T-cell (primary cell): ENCODE data around the gene GPD2. TPM values are rescaled to one million over a fixed set of nuclear protein-coding genes. Genes with fewer than 3 reads are reported as not detected.

Experiments
- ATAC-seq, 4 experiments: fragments of 200-7000 bp in 3 of 4; fragments of 150-1000 bp in 1 of 4; cut with Tn5 transposase; replicated peaks in 1 of 4; 1 replicate in 3 of 4; 2 replicates in 1 of 4; pipeline ENCODE4 v1.10.0; 2021; ENCODE audit warnings: moderate library complexity in 3 of 4, mild to moderate bottlenecking in 2 of 4, moderate number of reproducible peaks in 1 of 4
- CTCF ChIA-PET, 2 donors: fragments of 300-600 bp; sonication (Branson Sonifier 250); formaldehyde crosslinking; loops; one replicate each; lab custom pipeline; 2022; ENCODE audit warnings: antibody characterized with exemption in 2 of 2; lab: Charles Lee
- POLR2A ChIA-PET, 2 donors: fragments of 300-600 bp; sonication (Branson Sonifier 250); formaldehyde crosslinking; loops; one replicate each; lab custom pipeline; 2022; ENCODE audit warnings: antibody characterized with exemption in 2 of 2; lab: Charles Lee
- DNase-seq, 35 experiments: peaks; one replicate each; pipeline versions ENCODE4 v3.0.0 to v3.0.0-alpha.2; 2013 to 2023
- H3K27ac ChIP-seq: one replicate; pipeline ENCODE4 v1.5.1; 2013; ENCODE audit warnings: low read length
- H3K27me3 ChIP-seq, 2 experiments: replicated peaks in 1 of 2; 1 replicate in 1 of 2; 2 replicates in 1 of 2; pipeline versions ENCODE4 v1.6.1 to v1.7.0; 2013; ENCODE audit warnings: low read length in 1 of 2, mixed read lengths in 1 of 2; ENCODE audit not compliant: control insufficient read depth in 2 of 2, insufficient read depth in 2 of 2; ENCODE audit errors: extremely low read depth in 1 of 2
- H3K36me3 ChIP-seq, 2 donors: 1 replicate in 1 of 2; 2 replicates in 1 of 2; pipeline versions ENCODE4 v1.6.1 to v1.7.0; 2013; ENCODE audit warnings: low read length in 1 of 2; ENCODE audit not compliant: control insufficient read depth in 2 of 2, insufficient read depth in 1 of 2; ENCODE audit errors: extremely low read depth in 1 of 2
- H3K4me1 ChIP-seq, 2 experiments: 1 replicate in 1 of 2; 2 replicates in 1 of 2; pipeline versions ENCODE4 v1.6.1 to v1.7.0; 2013; ENCODE audit warnings: low read length in 2 of 2, mixed read lengths in 1 of 2; ENCODE audit not compliant: insufficient read depth in 2 of 2, control insufficient read depth in 1 of 2; ENCODE audit errors: extremely low read depth in 1 of 2
- H3K4me3 ChIP-seq, 2 donors: 1 replicate in 1 of 2; 2 replicates in 1 of 2; pipeline versions ENCODE4 v1.5.1 to v1.7.0; 2013; ENCODE audit warnings: mild to moderate bottlenecking in 2 of 2, low read length in 1 of 2, moderate library complexity in 1 of 2; ENCODE audit not compliant: control insufficient read depth in 1 of 2; ENCODE audit errors: extremely low read depth in 1 of 2
- H3K9me3 ChIP-seq: 2 replicates; pipeline ENCODE4 v1.7.0; 2013
- H3K27ac Mint-ChIP-seq, 2 donors: one replicate each; pipeline ENCODE4 v1.8.0; 2020 to 2021; ENCODE audit warnings: mild to moderate bottlenecking in 2 of 2, mixed read lengths in 2 of 2
- H3K27me3 Mint-ChIP-seq, 2 donors: one replicate each; pipeline ENCODE4 v1.8.0; 2021 to 2022; ENCODE audit warnings: mixed read lengths in 2 of 2
- H3K36me3 Mint-ChIP-seq: one replicate; pipeline ENCODE4 v1.8.0; 2021; ENCODE audit warnings: mixed read lengths
- H3K4me1 Mint-ChIP-seq, 3 donors: one replicate each; pipeline ENCODE4 v1.8.0; 2020 to 2022; ENCODE audit warnings: mixed read lengths in 3 of 3, mild to moderate bottlenecking in 1 of 3
- H3K4me3 Mint-ChIP-seq, 3 donors: one replicate each; pipeline ENCODE4 v1.8.0; 2020 to 2022; ENCODE audit warnings: mild to moderate bottlenecking in 3 of 3, mixed read lengths in 3 of 3, moderate library complexity in 3 of 3
- H3K9me3 Mint-ChIP-seq, 3 donors: one replicate each; pipeline ENCODE4 v1.8.0; 2020 to 2022; ENCODE audit warnings: mixed read lengths in 3 of 3
- WGBS: methylation state at CpG from one replicate; pipeline ENCODE4 v1.1.5; 2013; ENCODE audit warnings: missing lambda C conversion rate; ENCODE audit not compliant: insufficient coverage; 5-methylcytosine and 5-hydroxymethylcytosine counted together
- total RNA-seq, 35 experiments: library from RNA in 6 of 35; stranded (reverse) in 6 of 35; fragments of 120-200 nt in 1 of 35; gene quantifications; one replicate each; pipeline versions ENCODE4 v1.2.1 to v1.2.4 and lab custom pipeline; 2013 to 2026

Gene GPD2
- total RNA-seq, 5 donors from 2014 or later (not counting 1 experiment from before 2014, with no cell fraction given) = 9.2 to 12.8 (median 10.5) TPM

DNA sequence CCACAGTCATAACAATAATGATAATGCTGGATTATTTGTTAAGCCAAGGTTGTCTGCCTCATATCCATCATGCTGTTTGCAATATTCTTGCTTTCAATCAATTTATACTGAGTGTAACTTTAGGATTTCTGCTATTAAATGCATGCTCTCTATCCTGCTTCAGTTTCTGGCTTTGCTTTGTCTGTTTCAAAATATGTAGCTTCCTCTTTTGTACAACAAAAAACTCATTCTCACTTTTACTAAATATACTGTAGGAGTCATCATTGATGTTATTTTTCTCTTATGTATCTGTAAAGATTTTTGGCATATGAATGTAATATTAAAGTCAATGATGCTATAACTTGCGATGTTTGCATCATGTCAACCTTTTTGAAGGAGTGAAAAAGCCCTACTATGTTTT is 149.3 kb downstream of the GPD2 start:
- no peak overlapping the region for H3K4me3 Mint-ChIP-seq
- ChIA-PET POLR2A (no interaction called here), CTCF (interaction anchor here (0.7 to 1.4 kb wide), 4 partner anchors 11 to 157 kb away, joined by 3 to 5 read pairs (median 4); no protein-coding TSS in a partner anchor)
- peaks cover 5 to 10% (median 8%) of the 10 kb centered on the region in 3 donors for H3K4me1 Mint-ChIP-seq
- H3K27me3 Mint-ChIP-seq = no peaks in the 10 kb centered on the region
- peaks cover 17% of the 10 kb centered on the region for H3K36me3 Mint-ChIP-seq
- DNase-seq (no peak), ATAC-seq (no peak)
- H3K27ac ChIP-seq = no peak overlapping the region
- no peak overlapping the region for H3K27ac Mint-ChIP-seq
- no peaks in the 10 kb centered on the region for H3K9me3 ChIP-seq
- no peaks in the 10 kb centered on the region for H3K4me1 ChIP-seq
- peaks cover 0 to 8% of the 10 kb centered on the region in 2 donors for H3K36me3 ChIP-seq
- no peaks in the 10 kb centered on the region for H3K9me3 Mint-ChIP-seq
- no peaks in the 10 kb centered on the region for H3K27me3 ChIP-seq
- WGBS = no CpG with 5 or more reads among the region's 1 CpG
- H3K4me3 ChIP-seq = no peak overlapping the region

DNA sequence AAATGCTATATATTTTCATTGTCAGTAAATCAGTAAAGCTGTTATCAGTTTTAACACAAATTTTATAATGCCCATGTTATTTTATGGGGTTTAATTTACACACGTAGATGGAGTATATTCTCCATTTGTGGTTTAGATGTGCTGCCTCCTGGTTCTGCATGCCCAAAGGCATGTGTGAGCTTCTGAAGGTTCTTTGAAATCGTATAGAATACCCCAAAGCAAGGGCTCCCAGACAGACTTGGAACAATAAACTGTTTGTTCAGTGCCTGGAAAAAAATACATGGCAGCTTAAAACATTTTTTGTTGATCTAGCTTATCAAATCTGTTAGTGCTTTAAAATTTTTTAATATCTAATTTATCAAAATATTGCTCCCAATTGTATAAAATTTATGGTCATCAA is 150.4 kb downstream of the GPD2 start:
- Histone ChIP-seq H3K36me3 (peaks cover 0 to 8% of the 10 kb centered on the region in 2 donors), H3K9me3 (no peaks in the 10 kb centered on the region), H3K27me3 (no peaks in the 10 kb centered on the region), H3K4me1 (no peaks in the 10 kb centered on the region), H3K27ac (no peak overlapping the region), H3K4me3 (no peak overlapping the region)
- Mint-ChIP-seq H3K27me3 (no peaks in the 10 kb centered on the region), H3K9me3 (no peaks in the 10 kb centered on the region), H3K4me3 (no peak overlapping the region), H3K4me1 (peaks cover 0 to 4% (median 2%) of the 10 kb centered on the region in 3 donors), H3K27ac (no peak overlapping the region), H3K36me3 (peaks cover 17% of the 10 kb centered on the region)
- ATAC-seq = no peak
- POLR2A ChIA-PET = no interaction called here
- CTCF ChIA-PET = interaction anchor here in 1 of 2 donors (1.0 kb wide), 1 partner anchor 226 kb away, joined by 3 read pairs; no protein-coding TSS in a partner anchor
- DNase-seq = no peak
- 100% methylated on average over 2 of the region's 2 CpGs for WGBS

DNA sequence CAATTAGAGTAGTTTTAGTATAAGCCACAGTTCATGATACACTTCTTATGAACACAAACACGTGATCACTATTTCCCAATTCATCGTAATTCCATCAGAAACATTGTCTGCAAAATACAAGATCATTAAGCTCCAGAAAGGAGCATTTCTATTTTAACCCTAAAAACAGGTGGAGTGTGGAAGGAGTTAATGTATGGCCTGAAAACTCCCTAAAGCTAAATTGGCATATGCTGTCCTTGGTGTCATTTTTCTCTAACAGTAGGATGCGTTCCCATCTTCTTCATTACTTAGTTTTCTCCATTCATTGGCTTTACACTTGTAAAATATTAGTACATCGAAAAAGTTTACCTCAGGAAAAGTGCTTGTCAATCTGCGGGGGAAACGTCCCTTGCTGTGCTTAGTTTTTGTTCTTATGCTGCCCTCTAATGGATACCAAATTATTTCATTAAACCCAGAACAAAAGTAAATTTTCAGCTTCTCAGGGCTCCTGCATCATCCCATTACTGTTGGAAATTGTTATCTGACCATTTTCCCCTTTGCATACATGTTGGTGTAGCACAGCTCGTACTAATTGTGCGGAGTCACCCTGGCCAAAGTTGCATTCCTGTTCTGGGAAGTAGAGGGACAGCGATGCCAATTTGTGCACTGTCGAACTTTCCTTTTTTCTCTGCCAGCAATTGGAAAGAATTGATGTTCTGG is 153.4 kb downstream of the GPD2 start:
- Mint-ChIP-seq H3K36me3 (peaks cover 3% of the 10 kb centered on the region), H3K27me3 (no peaks in the 10 kb centered on the region), H3K4me3 (no peak overlapping the region), H3K9me3 (no peaks in the 10 kb centered on the region), H3K4me1 (peaks cover 0 to 4% (median 2%) of the 10 kb centered on the region in 3 donors), H3K27ac (no peak overlapping the region)
- CTCF ChIA-PET = interaction anchor here (0.5 to 2.4 kb wide), 21 partner anchors 9 to 1221 kb away, joined by 3 to 22 read pairs (median 3); no protein-coding TSS in a partner anchor
- Histone ChIP-seq H3K4me1 (no peaks in the 10 kb centered on the region), H3K27me3 (no peaks in the 10 kb centered on the region), H3K27ac (no peak overlapping the region), H3K9me3 (no peaks in the 10 kb centered on the region), H3K4me3 (no peak overlapping the region), H3K36me3 (no peaks in the 10 kb centered on the region)
- ATAC-seq = peak; percentile 43 to 68 (median 48)
- WGBS = 60% methylated on average over 6 of the region's 10 CpGs
- DNase-seq = peak in 19 of 35 experiments; percentile 0 to 63 (median 5)
- POLR2A ChIA-PET = interaction anchor here in 1 of 2 donors (0.6 kb wide), 1 partner anchor 40 kb away, joined by 3 read pairs; no protein-coding TSS in a partner anchor

DNA sequence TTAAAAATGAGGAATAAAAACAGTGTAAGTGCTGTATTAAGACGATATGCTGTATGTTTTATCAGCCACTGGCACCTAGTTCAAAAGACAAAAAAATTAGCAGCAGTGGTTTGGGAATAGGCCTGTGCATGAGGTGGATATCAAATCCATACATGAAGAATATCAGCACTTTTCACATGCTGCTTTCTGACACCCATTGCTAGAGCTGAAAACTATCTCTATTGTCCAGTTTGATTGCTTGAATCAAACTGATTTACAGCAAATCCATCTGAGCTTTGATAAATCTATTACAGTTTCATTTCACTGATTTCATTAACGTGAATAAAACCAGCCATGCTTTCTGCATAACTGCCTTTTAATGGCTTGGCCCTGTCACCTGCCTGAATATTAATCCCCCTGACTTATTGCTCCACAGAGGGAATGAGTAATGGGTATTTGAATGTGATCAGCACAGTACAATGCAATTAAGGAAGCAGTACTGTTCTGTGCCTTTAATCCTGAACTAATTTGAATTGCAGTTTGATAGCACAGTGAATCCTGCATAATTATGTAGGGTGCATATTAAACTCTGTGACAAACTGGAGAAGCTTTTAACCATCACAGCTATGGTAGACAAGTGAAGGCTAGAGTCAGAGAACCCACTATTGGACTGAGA is 154.0 kb downstream of the GPD2 start:
- ChIA-PET POLR2A (no interaction called here), CTCF (interaction anchor here (0.5 to 2.4 kb wide), 18 partner anchors 10 to 1222 kb away, joined by 3 to 22 read pairs (median 4); no protein-coding TSS in a partner anchor)
- Mint-ChIP-seq H3K4me3 (no peak overlapping the region), H3K4me1 (peaks cover 0 to 4% (median 2%) of the 10 kb centered on the region in 3 donors), H3K27me3 (no peaks in the 10 kb centered on the region), H3K27ac (no peak overlapping the region), H3K9me3 (no peaks in the 10 kb centered on the region), H3K36me3 (no peaks in the 10 kb centered on the region)
- 29% methylated on average over 1 of the region's 2 CpGs for WGBS
- H3K36me3 ChIP-seq = no peaks in the 10 kb centered on the region
- no peak overlapping the region for H3K27ac ChIP-seq
- no peak for DNase-seq
- H3K9me3 ChIP-seq = no peaks in the 10 kb centered on the region
- H3K4me3 ChIP-seq = no peak overlapping the region
- H3K27me3 ChIP-seq = no peaks in the 10 kb centered on the region
- H3K4me1 ChIP-seq = no peaks in the 10 kb centered on the region
- no peak for ATAC-seq

DNA sequence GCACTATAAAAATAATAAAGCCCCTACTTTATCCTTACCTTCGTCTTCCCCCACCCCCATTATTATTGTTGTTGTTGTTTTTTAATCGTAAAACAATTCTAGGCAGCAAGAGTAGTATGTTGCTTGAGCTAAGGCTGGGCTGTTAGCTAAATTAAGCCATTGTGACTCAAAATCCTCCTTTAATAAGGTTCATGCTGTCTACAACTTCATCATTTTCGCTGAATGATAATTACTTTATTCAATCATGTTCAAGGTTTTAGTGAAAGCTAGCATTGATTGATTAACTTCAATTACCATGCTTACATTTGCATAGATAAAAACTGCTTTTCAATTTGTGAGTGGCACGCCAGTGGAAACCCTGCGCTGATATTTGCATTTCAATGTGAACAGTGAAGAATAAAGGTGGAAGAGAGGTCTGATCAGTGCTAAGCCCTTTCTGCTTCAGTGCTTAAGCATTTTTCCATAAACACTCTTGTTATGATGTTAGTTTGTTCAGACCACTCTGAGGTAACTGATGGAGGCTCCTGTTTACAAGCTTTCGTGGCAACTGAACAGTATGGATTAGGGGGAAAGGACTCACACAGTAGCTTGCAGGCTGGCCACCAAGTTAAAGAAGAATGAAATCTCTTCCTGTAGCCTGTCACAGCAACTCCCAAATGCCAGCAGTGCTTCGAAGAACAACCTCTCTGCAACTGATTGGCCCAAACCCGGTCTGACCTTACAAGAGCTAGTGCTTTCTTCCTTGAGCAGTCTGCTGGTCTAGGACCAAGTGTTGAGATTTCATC is 156.8 kb downstream of the GPD2 start:
- Mint-ChIP-seq H3K4me1 (peaks cover 0 to 4% (median 2%) of the 10 kb centered on the region in 3 donors), H3K36me3 (no peaks in the 10 kb centered on the region), H3K27me3 (peaks cover 0 to under 1% of the 10 kb centered on the region in 2 donors), H3K4me3 (no peak overlapping the region), H3K27ac (no peak overlapping the region), H3K9me3 (no peaks in the 10 kb centered on the region)
- no peak for ATAC-seq
- 72% methylated on average over 2 of the region's 8 CpGs for WGBS
- ChIA-PET POLR2A (interaction anchor here in 1 of 2 donors (0.7 kb wide), 1 partner anchor 119 kb away, joined by 3 read pairs; no protein-coding TSS in a partner anchor), CTCF (interaction anchor here in 1 of 2 donors (0.7 kb wide), 1 partner anchor 257 kb away, joined by 3 read pairs; no protein-coding TSS in a partner anchor)
- Histone ChIP-seq H3K4me1 (no peaks in the 10 kb centered on the region), H3K9me3 (no peaks in the 10 kb centered on the region), H3K36me3 (no peaks in the 10 kb centered on the region), H3K4me3 (no peak overlapping the region), H3K27ac (no peak overlapping the region), H3K27me3 (no peaks in the 10 kb centered on the region)
- DNase-seq = no peak

DNA sequence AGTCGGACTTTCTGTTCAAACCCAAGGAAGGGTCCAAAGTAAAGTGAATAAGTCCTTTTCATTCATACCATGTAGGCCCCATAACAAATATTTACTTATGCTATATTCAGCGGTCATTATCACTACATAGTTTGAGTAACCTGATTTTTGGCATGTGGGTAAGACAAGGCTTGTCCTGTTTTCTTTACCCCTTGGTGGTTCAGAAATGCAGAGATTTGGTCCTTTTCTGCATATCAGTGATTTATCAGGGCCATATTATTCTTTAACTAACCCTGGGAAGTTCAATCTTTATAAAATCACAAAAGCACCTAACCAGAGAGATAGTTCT is 157.4 kb downstream of the GPD2 start:
- Histone ChIP-seq H3K4me1 (no peaks in the 10 kb centered on the region), H3K36me3 (no peaks in the 10 kb centered on the region), H3K27me3 (no peaks in the 10 kb centered on the region), H3K27ac (no peak overlapping the region), H3K9me3 (no peaks in the 10 kb centered on the region), H3K4me3 (no peak overlapping the region)
- no peak overlapping the region for H3K27ac Mint-ChIP-seq
- no peaks in the 10 kb centered on the region for H3K36me3 Mint-ChIP-seq
- H3K4me3 Mint-ChIP-seq = no peak overlapping the region
- 100% methylated on average over 1 of the region's 2 CpGs for WGBS
- peaks cover 0 to 4% (median 2%) of the 10 kb centered on the region in 3 donors for H3K4me1 Mint-ChIP-seq
- ATAC-seq (no peak), DNase-seq (no peak)
- peaks cover 0 to 2% of the 10 kb centered on the region in 2 donors for H3K27me3 Mint-ChIP-seq
- CTCF ChIA-PET = no interaction called here
- POLR2A ChIA-PET = interaction anchor here in 1 of 2 donors (0.7 kb wide), 1 partner anchor 120 kb away, joined by 3 read pairs; no protein-coding TSS in a partner anchor
- H3K9me3 Mint-ChIP-seq = no peaks in the 10 kb centered on the region
